GM23338 (cell line): ENCODE results near the gene EPHA5. TPM values are rescaled to one million over a fixed set of nuclear protein-coding genes. Genes with fewer than 3 reads are reported as not detected.
A peak's percentile ranks its signal among the peaks of the same experiment; 100 is the strongest.

Experiments used
- ATAC-seq: fragments of 200-7000 bp; cut with Tn5 transposase; 3 replicates; pipeline ENCODE4 v1.9.1; 2020
- DNase-seq: peaks from one replicate; pipeline ENCODE4 v3.0.0-alpha.2; 2015; ENCODE audit warnings: low spot score
- H2AFZ ChIP-seq: fragments of 200-600 bp; sonication (generic); 2 replicates; pipeline ENCODE4 v1.8.0; 2016; ENCODE audit warnings: antibody characterized with exemption, mild to moderate bottlenecking, moderate library complexity
- H3F3A ChIP-seq: fragments of 200-600 bp; sonication (generic); replicated peaks from 2 replicates; pipeline ENCODE4 v1.8.0; 2017; ENCODE audit warnings: antibody characterized with exemption, mixed run types, low read depth
- H3K27ac ChIP-seq: fragments of 200-600 bp; sonication (generic); 2 replicates; pipeline ENCODE4 v1.6.1; 2016; ENCODE audit warnings: low read depth
- H3K27me3 ChIP-seq: fragments of 200-600 bp; sonication (generic); 2 replicates; pipeline ENCODE4 v1.8.0; 2016; ENCODE audit warnings: mild to moderate bottlenecking, mixed run types, moderate library complexity; ENCODE audit not compliant: insufficient read depth
- H3K36me3 ChIP-seq: fragments of 200-600 bp; sonication (generic); 2 replicates; pipeline ENCODE4 v1.8.0; 2016; ENCODE audit warnings: mild to moderate bottlenecking; ENCODE audit not compliant: insufficient read depth
- H3K4me1 ChIP-seq: fragments of 200-600 bp; sonication (generic); 2 replicates; pipeline ENCODE4 v1.8.0; 2016; ENCODE audit warnings: mild to moderate bottlenecking, moderate library complexity; ENCODE audit not compliant: insufficient read depth
- H3K4me2 ChIP-seq: fragments of 200-600 bp; sonication (generic); 2 replicates; pipeline ENCODE4 v1.7.1; 2017; ENCODE audit warnings: mixed run types
- H3K4me3 ChIP-seq: fragments of 200-600 bp; sonication (generic); 2 replicates; pipeline ENCODE4 v1.6.1; 2016; ENCODE audit warnings: mixed run types
- H3K79me2 ChIP-seq: fragments of 200-600 bp; sonication (generic); replicated peaks from 2 replicates; pipeline ENCODE4 v1.8.0; 2017; ENCODE audit warnings: mild to moderate bottlenecking; ENCODE audit not compliant: insufficient read depth
- H3K9me2 ChIP-seq: fragments of 200-600 bp; sonication (generic); 2 replicates; pipeline ENCODE4 v1.8.0; 2017; ENCODE audit not compliant: insufficient read depth
- H4K20me1 ChIP-seq: fragments of 200-600 bp; sonication (generic); replicated peaks from 2 replicates; pipeline ENCODE4 v1.8.0; 2017; ENCODE audit warnings: mild to moderate bottlenecking; ENCODE audit not compliant: insufficient read depth
- H3K27ac Mint-ChIP-seq: 2 replicates; pipeline ENCODE4 v1.8.0; 2020; ENCODE audit warnings: inconsistent platforms, mild to moderate bottlenecking, moderate library complexity, mixed read lengths
- H3K27me3 Mint-ChIP-seq: 3 replicates; pipeline ENCODE4 v1.8.0; 2022; ENCODE audit warnings: low read depth, mild to moderate bottlenecking, moderate library complexity, mixed read lengths, inconsistent platforms; ENCODE audit not compliant: insufficient read depth, poor library complexity
- H3K36me3 Mint-ChIP-seq: 3 replicates; pipeline ENCODE4 v1.8.0; 2021; ENCODE audit warnings: low read depth, mild to moderate bottlenecking, inconsistent platforms, moderate library complexity, mixed read lengths
- H3K4me1 Mint-ChIP-seq: 3 replicates; pipeline ENCODE4 v1.8.0; 2020; ENCODE audit warnings: mild to moderate bottlenecking, inconsistent platforms, mixed read lengths
- H3K4me3 Mint-ChIP-seq: 3 replicates; pipeline ENCODE4 v1.8.0; 2021; ENCODE audit warnings: moderate library complexity, mild to moderate bottlenecking, inconsistent platforms, mixed read lengths
- H3K9me3 Mint-ChIP-seq: 3 replicates; pipeline ENCODE4 v1.8.0; 2020; ENCODE audit warnings: moderate library complexity, mild to moderate bottlenecking, inconsistent platforms, mixed read lengths
- CREB1 ChIP-seq: fragments of 250-450 bp; sonication (Bioruptor Pico); IDR thresholded peaks from 2 replicates; pipeline ENCODE4 v1.5.0; 2020; ENCODE audit warnings: low read depth, mild to moderate bottlenecking, moderate library complexity
- ETS1 ChIP-seq: IDR thresholded peaks from 2 replicates; pipeline ENCODE4 v1.6.1; 2016; ENCODE audit warnings: antibody characterized with exemption
- EZH2phosphoT487 ChIP-seq: fragments of 200-600 bp; sonication (generic); IDR thresholded peaks from one replicate; pipeline ENCODE4 v1.8.1; 2018; ENCODE audit warnings: antibody characterized with exemption; ENCODE audit not compliant: unreplicated experiment
- POLR2AphosphoS5 ChIP-seq: IDR thresholded peaks from 2 replicates; pipeline ENCODE4 v1.6.1; 2016; ENCODE audit warnings: antibody characterized with exemption, low read depth
- REST ChIP-seq: IDR thresholded peaks from one replicate; pipeline ENCODE4 v1.6.1; 2018; ENCODE audit warnings: antibody characterized with exemption; ENCODE audit not compliant: unreplicated experiment
- STAT1 ChIP-seq: IDR thresholded peaks from one replicate; pipeline ENCODE4 v1.6.1; 2016; ENCODE audit warnings: antibody characterized with exemption; ENCODE audit not compliant: unreplicated experiment
- ZNF331 ChIP-seq: fragments of 250-450 bp; sonication (Bioruptor Pico); IDR thresholded peaks from 2 replicates; pipeline ENCODE4 v1.5.0; 2020; ENCODE audit warnings: low read depth, mild to moderate bottlenecking, moderate library complexity
- polyA plus RNA-seq: library from polyadenylated mRNA; unstranded; fragments of >200 nt; fragmentation: Nextera tagmentation; extraction: Ambion mirVana; gene quantifications from 2 replicates; pipeline ENCODE4 v1.2.1, GENCODE V29; 2016
- total RNA-seq: library from RNA; depleted of rRNA; stranded (reverse); fragments of >200 nt; shearing (Covaris generic); gene quantifications from 2 replicates; pipeline ENCODE4 v1.2.3, GENCODE V29; 2014
- TF ChIP-seq, protein P1 (sequence below), 2 experiments: fragments of 200-600 bp in 1 of 2; sonication (generic) in 1 of 2; conservative IDR thresholded peaks; 2 replicates each; pipeline versions ENCODE4 v1.5.1 to v1.6.1; 2016 to 2017; ENCODE audit warnings: antibody characterized with exemption in 2 of 2, low read depth in 2 of 2, mild to moderate bottlenecking in 2 of 2, moderate library complexity in 1 of 2
- TF ChIP-seq, protein P2 (sequence below): fragments of 250-450 bp; sonication (Bioruptor Pico); IDR thresholded peaks from 2 replicates; pipeline ENCODE4 v1.5.0; 2020; ENCODE audit warnings: mild to moderate bottlenecking, moderate library complexity

Gene EPHA5
- total and polyA plus RNA-seq, 2 experiments from 2014 or later: 0.05 to 0.24 TPM

- TF ChIP-seq ZNF331 (CRISPR knock-in tag) (no peak), STAT1 (no peak), POLR2AphosphoS5 (no peak), CREB1 (no peak), ETS1 (no peak)
- TF ChIP-seq, protein P1, sequence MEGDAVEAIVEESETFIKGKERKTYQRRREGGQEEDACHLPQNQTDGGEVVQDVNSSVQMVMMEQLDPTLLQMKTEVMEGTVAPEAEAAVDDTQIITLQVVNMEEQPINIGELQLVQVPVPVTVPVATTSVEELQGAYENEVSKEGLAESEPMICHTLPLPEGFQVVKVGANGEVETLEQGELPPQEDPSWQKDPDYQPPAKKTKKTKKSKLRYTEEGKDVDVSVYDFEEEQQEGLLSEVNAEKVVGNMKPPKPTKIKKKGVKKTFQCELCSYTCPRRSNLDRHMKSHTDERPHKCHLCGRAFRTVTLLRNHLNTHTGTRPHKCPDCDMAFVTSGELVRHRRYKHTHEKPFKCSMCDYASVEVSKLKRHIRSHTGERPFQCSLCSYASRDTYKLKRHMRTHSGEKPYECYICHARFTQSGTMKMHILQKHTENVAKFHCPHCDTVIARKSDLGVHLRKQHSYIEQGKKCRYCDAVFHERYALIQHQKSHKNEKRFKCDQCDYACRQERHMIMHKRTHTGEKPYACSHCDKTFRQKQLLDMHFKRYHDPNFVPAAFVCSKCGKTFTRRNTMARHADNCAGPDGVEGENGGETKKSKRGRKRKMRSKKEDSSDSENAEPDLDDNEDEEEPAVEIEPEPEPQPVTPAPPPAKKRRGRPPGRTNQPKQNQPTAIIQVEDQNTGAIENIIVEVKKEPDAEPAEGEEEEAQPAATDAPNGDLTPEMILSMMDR (conservative IDR thresholded peaks at IDR 0.05; ENCODE audit: low read depth in 2 of 2): no peak
These were observed 148.6 kb downstream of the EPHA5 start (continued) for GRCh38 chr4:65521666-65522065.

DNA sequence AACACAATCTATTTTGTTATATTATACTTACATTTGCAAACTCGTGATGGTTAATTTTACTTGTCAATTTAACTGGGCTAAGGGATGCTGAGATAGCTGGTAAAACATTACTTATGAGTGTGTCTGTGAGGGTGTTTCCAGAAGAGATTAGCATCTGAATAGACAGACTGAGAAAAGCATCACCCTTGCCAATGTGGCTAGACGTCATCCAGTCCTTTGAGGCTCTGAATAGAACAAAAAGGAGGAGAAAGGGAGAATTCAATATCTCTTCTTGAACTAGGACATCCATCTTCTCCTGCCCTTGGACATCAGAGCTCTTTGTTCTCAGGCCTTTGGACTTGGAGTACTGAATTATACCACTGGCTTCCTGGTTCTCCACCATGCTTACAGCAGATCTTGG, 154.6 kb downstream of the EPHA5 start:
- H3K4me2 ChIP-seq: no peak overlapping the region
- no peaks in the 10 kb centered on the region for H3K36me3 ChIP-seq
- H3K9me2 ChIP-seq: no peaks in the 10 kb centered on the region
- peaks cover 11% of the 10 kb centered on the region; the same call in 2 of the 3 replicates for H3K4me1 Mint-ChIP-seq
- H3K36me3 Mint-ChIP-seq: peaks cover 2% of the 10 kb centered on the region; the same call in 1 of the 3 replicates
- no peaks in the 10 kb centered on the region for H3K27me3 ChIP-seq
- no peak overlapping the region for H3K4me3 ChIP-seq
- no peaks in the 10 kb centered on the region for H4K20me1 ChIP-seq
- TF ChIP-seq REST (no peak), STAT1 (no peak), POLR2AphosphoS5 (no peak), EZH2phosphoT487 (no peak)
- TF ChIP-seq, protein P2, sequence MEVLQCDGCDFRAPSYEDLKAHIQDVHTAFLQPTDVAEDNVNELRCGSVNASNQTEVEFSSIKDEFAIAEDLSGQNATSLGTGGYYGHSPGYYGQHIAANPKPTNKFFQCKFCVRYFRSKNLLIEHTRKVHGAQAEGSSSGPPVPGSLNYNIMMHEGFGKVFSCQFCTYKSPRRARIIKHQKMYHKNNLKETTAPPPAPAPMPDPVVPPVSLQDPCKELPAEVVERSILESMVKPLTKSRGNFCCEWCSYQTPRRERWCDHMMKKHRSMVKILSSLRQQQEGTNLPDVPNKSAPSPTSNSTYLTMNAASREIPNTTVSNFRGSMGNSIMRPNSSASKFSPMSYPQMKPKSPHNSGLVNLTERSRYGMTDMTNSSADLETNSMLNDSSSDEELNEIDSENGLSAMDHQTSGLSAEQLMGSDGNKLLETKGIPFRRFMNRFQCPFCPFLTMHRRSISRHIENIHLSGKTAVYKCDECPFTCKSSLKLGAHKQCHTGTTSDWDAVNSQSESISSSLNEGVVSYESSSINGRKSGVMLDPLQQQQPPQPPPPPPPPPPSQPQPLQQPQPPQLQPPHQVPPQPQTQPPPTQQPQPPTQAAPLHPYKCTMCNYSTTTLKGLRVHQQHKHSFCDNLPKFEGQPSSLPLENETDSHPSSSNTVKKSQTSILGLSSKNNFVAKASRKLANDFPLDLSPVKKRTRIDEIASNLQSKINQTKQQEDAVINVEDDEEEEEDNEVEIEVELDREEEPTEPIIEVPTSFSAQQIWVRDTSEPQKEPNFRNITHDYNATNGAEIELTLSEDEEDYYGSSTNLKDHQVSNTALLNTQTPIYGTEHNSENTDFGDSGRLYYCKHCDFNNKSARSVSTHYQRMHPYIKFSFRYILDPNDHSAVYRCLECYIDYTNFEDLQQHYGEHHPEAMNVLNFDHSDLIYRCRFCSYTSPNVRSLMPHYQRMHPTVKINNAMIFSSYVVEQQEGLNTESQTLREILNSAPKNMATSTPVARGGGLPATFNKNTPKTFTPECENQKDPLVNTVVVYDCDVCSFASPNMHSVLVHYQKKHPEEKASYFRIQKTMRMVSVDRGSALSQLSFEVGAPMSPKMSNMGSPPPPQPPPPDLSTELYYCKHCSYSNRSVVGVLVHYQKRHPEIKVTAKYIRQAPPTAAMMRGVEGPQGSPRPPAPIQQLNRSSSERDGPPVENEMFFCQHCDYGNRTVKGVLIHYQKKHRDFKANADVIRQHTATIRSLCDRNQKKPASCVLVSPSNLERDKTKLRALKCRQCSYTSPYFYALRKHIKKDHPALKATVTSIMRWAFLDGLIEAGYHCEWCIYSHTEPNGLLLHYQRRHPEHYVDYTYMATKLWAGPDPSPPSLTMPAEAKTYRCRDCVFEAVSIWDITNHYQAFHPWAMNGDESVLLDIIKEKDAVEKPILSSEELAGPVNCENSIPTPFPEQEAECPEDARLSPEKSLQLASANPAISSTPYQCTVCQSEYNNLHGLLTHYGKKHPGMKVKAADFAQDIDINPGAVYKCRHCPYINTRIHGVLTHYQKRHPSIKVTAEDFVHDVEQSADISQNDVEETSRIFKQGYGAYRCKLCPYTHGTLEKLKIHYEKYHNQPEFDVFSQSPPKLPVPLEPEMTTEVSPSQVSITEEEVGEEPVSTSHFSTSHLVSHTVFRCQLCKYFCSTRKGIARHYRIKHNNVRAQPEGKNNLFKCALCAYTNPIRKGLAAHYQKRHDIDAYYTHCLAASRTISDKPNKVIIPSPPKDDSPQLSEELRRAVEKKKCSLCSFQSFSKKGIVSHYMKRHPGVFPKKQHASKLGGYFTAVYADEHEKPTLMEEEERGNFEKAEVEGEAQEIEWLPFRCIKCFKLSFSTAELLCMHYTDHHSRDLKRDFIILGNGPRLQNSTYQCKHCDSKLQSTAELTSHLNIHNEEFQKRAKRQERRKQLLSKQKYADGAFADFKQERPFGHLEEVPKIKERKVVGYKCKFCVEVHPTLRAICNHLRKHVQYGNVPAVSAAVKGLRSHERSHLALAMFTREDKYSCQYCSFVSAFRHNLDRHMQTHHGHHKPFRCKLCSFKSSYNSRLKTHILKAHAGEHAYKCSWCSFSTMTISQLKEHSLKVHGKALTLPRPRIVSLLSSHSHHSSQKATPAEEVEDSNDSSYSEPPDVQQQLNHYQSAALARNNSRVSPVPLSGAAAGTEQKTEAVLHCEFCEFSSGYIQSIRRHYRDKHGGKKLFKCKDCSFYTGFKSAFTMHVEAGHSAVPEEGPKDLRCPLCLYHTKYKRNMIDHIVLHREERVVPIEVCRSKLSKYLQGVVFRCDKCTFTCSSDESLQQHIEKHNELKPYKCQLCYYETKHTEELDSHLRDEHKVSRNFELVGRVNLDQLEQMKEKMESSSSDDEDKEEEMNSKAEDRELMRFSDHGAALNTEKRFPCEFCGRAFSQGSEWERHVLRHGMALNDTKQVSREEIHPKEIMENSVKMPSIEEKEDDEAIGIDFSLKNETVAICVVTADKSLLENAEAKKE: 0 out of 2 replicates have a peak, but pooled peaks have one; percentile 37
- no peak for ATAC-seq
- peaks cover 2% of the 10 kb centered on the region for H3K27me3 Mint-ChIP-seq
- peak; percentile 13 for DNase-seq
- no peak overlapping the region for H3K27ac ChIP-seq
- no peak overlapping the region for H3K4me3 Mint-ChIP-seq
- H3K79me2 ChIP-seq: no peaks in the 10 kb centered on the region
- no peak overlapping the region for H2AFZ ChIP-seq
- H3K4me1 ChIP-seq: no peaks in the 10 kb centered on the region
- no peaks in the 10 kb centered on the region for H3F3A ChIP-seq
- peaks cover 17% of the 10 kb centered on the region for H3K9me3 Mint-ChIP-seq
- no peak overlapping the region for H3K27ac Mint-ChIP-seq
